ENCODE data around the gene MAD1L1.
"Not testable (repeated sequence)": the region's sequence is repeated elsewhere in the genome, so short reads cannot be mapped to it uniquely, and the experiment has no call there.

MAD1L1 gene

DNA sequence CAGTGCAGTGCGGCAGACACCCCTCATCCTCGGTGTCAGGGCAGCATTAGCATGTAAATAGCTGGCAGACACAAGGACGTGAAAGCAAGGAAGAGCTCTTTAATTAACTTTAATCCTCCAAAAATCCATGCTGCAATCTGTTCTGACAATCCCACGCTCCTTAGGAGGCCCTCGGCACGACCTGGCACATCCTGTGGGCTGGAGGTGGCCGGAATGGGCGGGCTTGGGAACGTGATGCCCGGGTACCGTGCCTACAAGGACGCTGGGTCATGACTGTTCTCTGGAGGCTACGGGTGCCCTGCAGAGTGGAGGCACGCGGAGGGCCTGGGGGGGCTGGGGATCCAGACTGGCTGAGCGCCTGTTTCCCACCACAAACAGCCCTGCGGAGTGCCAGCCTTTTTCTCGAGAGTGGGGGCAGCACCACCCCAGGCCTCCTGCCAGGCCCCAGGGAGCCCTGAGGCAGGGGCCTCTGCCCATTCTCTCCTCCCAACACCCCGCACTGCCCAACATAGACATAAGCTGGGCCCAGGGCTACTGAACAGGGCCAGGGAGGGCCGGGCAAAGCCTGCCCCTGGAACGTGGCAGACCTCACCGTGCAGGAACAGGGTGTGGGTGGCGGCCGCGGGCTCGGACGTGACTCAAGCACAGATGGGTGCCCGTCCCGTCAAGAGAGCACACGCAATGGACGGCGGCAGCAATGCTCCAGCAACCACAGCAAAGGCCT, 189.3 kb downstream of the MAD1L1 start:
- no peak for DNase-seq (ENCODE audit: low spot score)

GRCh38 chr7:2042650-2043049, 190.1 kb downstream of the MAD1L1 start:
- DNase-seq (ENCODE audit: low spot score) = no peak

- DNase-seq (ENCODE audit: low spot score) = no peak
Observed at GRCh38 chr7:2041496-2042367, 191.0 kb downstream of the MAD1L1 start.

DNA sequence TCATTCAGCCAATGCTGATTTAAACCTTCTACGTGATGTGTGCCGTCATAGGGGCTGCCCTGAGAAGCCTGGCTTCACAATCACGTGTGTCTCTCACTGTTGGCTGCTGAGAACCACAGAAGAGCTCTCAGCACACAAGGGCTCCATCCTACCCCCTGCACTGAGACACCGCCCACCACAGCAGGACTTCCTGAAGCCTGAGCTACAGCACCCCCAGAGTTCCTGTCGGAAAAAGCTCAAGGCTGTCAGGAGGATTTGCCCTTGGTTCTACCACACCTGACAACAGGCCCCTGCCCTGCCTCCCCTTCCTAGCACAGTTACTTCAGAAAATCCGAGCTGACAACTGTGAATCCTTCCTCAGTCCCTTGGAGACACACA, 191.9 kb downstream of the MAD1L1 start:
- DNase-seq (ENCODE audit: low spot score) = no peak

DNA sequence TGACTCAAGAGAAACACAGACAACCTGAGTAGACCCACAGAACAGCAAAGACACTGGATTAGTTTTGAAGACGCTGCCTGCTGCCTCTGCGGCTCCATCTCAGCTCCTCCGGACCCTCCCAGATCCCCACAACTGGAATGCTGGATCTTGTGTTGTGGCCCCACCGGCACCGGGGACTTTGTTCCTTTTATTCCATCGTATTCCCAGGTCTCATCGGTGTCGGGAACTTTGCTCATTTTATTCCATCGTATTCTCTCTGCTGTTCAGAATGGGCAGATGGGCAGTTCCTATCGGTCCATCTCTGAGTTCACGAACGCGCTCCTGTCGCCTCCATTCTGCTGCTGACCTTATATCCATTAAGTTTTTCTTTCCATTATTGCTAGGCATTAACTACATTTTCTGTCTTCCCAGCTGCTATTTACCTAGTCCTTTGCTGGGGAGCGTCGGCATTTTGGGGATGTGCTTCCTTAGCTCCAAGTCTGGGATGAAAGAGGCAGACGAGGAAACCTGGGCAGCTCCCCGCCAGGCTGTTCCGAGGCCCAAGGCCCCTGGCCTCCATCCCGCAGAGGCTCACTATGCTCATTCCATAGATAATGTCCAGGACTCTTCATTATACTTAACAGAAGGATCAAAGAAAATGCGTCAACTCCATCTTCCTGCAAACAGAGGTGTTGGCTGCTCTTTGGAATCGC, 192.4 kb downstream of the MAD1L1 start:
- no peak for DNase-seq (ENCODE audit: low spot score)

- DNase-seq (ENCODE audit: low spot score) = no peak
Observed at GRCh38 chr7:2038931-2039728, 193.6 kb downstream of the MAD1L1 start.

DNA sequence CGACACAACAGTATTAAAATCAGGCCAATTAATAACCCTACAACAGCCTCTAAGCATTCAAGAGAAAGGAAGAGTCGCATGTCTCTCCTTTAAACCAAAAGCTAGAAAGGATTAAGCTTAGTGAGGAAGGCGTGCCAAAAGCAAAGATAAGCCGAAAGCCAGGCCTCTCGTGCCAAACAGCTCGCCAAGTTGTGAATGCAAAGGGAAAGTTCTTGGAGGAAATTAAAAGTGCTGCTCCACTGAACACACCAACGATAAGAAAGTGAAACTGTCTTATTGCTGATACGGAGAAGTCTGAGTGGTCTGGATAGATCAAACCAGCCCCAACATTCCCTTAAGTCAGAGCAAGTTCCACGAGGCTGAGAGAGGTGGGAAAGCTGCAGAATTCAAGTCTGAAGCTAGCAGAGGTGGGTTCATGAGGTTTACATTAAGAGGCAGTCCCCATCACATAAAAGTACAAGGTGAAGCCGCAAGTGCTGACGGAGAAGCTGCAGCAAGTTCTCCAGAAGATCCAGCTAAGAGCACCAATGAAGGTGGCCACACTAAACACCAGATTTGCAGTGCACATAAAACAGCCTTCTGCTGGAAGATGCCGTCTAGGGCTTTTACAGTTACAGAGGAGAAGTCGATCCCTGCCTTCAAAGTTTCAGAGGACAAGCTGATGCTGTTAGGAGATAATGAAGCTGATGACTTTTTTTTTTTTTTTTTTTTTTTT, 194.8 kb downstream of the MAD1L1 start:
- no peak for DNase-seq (ENCODE audit: low spot score)

DNA sequence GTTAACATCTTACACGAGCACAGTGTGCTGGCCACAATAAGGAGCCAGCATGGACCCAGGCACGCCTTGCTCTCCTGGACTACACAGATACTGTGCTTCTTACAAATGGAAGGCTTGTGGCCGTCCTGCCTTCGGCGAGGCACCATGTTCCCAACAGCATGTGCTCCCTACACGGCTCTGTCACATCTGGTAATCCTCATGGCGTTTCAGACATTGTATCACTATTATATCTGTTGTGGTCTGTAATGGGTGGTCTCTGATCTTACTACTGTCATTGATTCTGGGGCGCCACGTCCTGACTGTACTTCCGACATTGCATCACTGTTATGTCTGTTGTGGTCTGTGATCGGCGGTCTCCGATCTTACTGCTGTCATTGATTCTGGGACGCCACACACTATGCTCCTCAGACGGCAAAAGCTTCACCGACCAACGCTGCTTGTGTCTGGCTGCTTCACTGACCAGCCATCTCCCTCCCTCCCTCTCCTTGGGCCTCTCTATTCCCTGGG, 195.4 kb downstream of the MAD1L1 start:
- no peak for DNase-seq (ENCODE audit: low spot score)

GRCh38 chr7:2036786-2037185, 196.0 kb downstream of the MAD1L1 start:
- no peak for DNase-seq (ENCODE audit: low spot score)

- not testable (repeated sequence) for DNase-seq (ENCODE audit: low spot score)
Observed at GRCh38 chr7:2036201-2036600, 196.5 kb downstream of the MAD1L1 start.

GRCh38 chr7:2034291-2035201, 198.2 kb downstream of the MAD1L1 start:
- no peak for DNase-seq (ENCODE audit: low spot score)

DNA sequence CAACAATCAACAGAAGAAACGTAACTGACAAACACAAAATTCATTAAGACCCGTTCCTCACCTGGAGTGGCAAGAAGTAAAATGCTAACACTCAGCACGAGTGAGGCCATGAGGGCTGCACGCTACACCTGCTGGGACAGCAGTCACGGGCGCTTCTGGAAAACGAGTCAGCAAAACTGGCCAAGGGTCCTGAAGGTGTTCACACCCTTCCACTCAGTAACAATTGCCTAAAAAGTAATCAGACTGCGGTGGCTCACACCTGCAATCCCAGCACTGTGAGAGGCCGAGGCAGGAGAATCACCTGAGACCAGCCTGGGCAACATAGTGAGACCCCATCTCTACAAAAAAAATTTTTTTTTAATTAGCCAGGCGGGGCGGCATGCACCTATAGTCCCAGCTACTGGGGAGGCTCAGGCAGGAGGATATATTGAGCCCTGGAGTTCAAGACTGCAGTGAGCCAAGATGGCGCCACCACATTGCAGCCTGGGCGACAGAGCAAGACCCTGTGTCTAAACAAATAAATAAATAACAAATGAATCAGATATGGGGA, 199.1 kb downstream of the MAD1L1 start:
- no peak for DNase-seq (ENCODE audit: low spot score)

- DNase-seq (ENCODE audit: low spot score) = no peak
Observed at GRCh38 chr7:2032876-2033407, 199.8 kb downstream of the MAD1L1 start.

- no peak for DNase-seq (ENCODE audit: low spot score)
Observed at GRCh38 chr7:2032030-2032875, 200.5 kb downstream of the MAD1L1 start.

DNA sequence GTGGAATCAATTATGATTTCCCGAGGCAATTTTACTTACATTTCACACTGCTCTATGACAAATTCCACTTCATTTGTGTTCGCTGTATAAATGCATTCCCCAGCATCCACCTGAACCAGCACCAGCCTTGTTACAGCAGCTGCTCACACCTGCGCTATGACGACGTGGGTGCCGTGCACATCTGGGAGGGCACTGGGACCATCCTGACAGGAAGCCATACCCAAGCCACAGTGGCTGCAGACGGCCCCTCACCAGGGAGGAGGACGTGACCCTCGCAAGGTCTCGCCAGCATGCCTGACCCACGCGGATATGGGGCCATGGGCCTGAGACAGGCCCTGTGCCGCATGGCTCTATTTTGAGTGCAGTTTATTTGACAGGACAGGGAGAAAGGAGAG, 201.3 kb downstream of the MAD1L1 start:
- DNase-seq (ENCODE audit: low spot score) = no peak

GRCh38 chr7:2030475-2031450, 202.0 kb downstream of the MAD1L1 start:
- no peak for DNase-seq (ENCODE audit: low spot score)

DNA sequence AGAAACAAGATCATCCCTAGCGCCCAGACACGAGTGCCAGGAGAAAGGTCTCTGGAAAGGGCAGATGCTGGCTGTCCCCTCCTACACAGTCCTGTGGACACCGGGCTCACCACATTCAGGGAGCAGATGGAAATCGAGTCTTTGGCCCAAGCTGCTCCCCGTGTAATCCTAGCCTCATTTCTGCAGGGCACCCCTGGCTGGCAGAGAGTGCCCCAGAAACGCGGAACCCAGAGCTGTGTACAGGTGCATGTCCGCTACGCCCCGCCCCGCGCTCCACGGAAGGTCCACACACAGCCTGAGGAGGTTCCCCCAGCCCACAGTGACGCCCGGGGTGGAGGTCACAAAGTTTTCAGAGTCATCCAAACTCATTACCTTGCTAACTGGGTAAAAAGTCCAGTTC, 202.8 kb downstream of the MAD1L1 start:
- DNase-seq (ENCODE audit: low spot score) = no peak

Data from SW480 (cell line).